ENCODE measurements around the gene PRDM10. TPM values are rescaled to one million over a fixed set of nuclear protein-coding genes. Genes with fewer than 3 reads are reported as not detected.

PRDM10 gene
- total RNA-seq, 1 experiment from 2014 or later: 9.2 TPM

GRCh38 chr11:129854232-129854805 lies 148.3 kb downstream of the PRDM10 start:
- RAD21 ChIA-PET (ENCODE audit: low non-redundant PET in 1 of 2, low total read pairs in 2 of 2, uncharacterized antibody in 2 of 2, unreplicated experiment in 2 of 2): no interaction called here
- H3K4me1 ChIP-seq (ENCODE audit: control insufficient read depth in 1 of 2, insufficient read depth in 2 of 2, low read length in 2 of 2): no peaks in the 10 kb centered on the region
- H3K27me3 ChIP-seq (ENCODE audit: insufficient read depth, low read length): no peaks in the 10 kb centered on the region
- no peaks in the 10 kb centered on the region for H3K79me2 ChIP-seq (ENCODE audit: insufficient read depth, low read length)
- H4K20me1 ChIP-seq (ENCODE audit: insufficient read depth): no peaks in the 10 kb centered on the region
- H3K36me3 ChIP-seq (ENCODE audit: control insufficient read depth in 1 of 2, insufficient read depth in 2 of 2, low read length in 2 of 2): no peaks in the 10 kb centered on the region
- H3K27ac ChIP-seq (ENCODE audit: low read depth, low read length): no peak overlapping the region
- no peaks in the 10 kb centered on the region for H3K9me3 ChIP-seq (ENCODE audit: control insufficient read depth in 1 of 2, insufficient read depth in 1 of 2, low read depth in 1 of 2, low read length in 2 of 2)
- intact Hi-C loops (cut with micrococcal nuclease): no loop called here
- ATAC-seq: no peak
- no peak overlapping the region for H3K4me3 ChIP-seq (replicated peaks in 1 of 2; ENCODE audit: low read depth in 1 of 2, low read length in 2 of 2)
- no peak overlapping the region for H3K9ac ChIP-seq (ENCODE audit: low read length)
- POLR2A ChIA-PET: no interaction called here
- H2AFZ ChIP-seq (ENCODE audit: low read depth, low read length, poor library complexity, severe bottlenecking): no peak overlapping the region
- DNase-seq (ENCODE audit: low read depth, low spot score): no peak
- no peak for TF ChIP-seq FOSL1 (IDR thresholded peaks at IDR 0.05; ENCODE audit: low read depth)
- no peak for TF ChIP-seq SIN3A (IDR thresholded peaks at IDR 0.05; ENCODE audit: low read depth)
- TF ChIP-seq, protein P1, sequence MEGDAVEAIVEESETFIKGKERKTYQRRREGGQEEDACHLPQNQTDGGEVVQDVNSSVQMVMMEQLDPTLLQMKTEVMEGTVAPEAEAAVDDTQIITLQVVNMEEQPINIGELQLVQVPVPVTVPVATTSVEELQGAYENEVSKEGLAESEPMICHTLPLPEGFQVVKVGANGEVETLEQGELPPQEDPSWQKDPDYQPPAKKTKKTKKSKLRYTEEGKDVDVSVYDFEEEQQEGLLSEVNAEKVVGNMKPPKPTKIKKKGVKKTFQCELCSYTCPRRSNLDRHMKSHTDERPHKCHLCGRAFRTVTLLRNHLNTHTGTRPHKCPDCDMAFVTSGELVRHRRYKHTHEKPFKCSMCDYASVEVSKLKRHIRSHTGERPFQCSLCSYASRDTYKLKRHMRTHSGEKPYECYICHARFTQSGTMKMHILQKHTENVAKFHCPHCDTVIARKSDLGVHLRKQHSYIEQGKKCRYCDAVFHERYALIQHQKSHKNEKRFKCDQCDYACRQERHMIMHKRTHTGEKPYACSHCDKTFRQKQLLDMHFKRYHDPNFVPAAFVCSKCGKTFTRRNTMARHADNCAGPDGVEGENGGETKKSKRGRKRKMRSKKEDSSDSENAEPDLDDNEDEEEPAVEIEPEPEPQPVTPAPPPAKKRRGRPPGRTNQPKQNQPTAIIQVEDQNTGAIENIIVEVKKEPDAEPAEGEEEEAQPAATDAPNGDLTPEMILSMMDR (IDR thresholded peaks at IDR 0.05 in 2 of 3, conservative IDR thresholded peaks at IDR 0.05 in 1 of 3; ENCODE audit: borderline replicate concordance in 1 of 3, insufficient read depth in 1 of 3, low read depth in 2 of 3, low read length in 2 of 3): no peak
- TF ChIP-seq POLR2A (IDR thresholded peaks at IDR 0.05; ENCODE audit: borderline replicate concordance, extremely low read depth, insufficient read depth, insufficient read length): no peak
- no peak for TF ChIP-seq REST (IDR thresholded peaks at IDR 0.05; ENCODE audit: low read depth)
- TF ChIP-seq, protein P2, sequence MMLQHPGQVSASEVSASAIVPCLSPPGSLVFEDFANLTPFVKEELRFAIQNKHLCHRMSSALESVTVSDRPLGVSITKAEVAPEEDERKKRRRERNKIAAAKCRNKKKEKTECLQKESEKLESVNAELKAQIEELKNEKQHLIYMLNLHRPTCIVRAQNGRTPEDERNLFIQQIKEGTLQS (IDR thresholded peaks at IDR 0.05): no peak
- TF ChIP-seq ZBTB33 (IDR thresholded peaks at IDR 0.05; ENCODE audit: extremely low read depth, insufficient replicate concordance, low read length): no peak
- no peak for TF ChIP-seq ELF1 (IDR thresholded peaks at IDR 0.05; ENCODE audit: borderline replicate concordance, low read depth)
- no peak for TF ChIP-seq EZH2 (IDR thresholded peaks at IDR 0.05)
- TF ChIP-seq SP1 (IDR thresholded peaks at IDR 0.05; ENCODE audit: low read depth): no peak
- no peak for TF ChIP-seq CEBPB (IDR thresholded peaks at IDR 0.05; ENCODE audit: low read depth)
- TF ChIP-seq, protein P3, sequence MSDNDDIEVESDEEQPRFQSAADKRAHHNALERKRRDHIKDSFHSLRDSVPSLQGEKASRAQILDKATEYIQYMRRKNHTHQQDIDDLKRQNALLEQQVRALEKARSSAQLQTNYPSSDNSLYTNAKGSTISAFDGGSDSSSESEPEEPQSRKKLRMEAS (IDR thresholded peaks at IDR 0.05): no peak
- no peak for TF ChIP-seq POLR2AphosphoS5 (IDR thresholded peaks at IDR 0.05; ENCODE audit: low read depth, low read length)
- TF ChIP-seq CBX3 (IDR thresholded peaks at IDR 0.05; ENCODE audit: low read depth): no peak
- CTCF ChIA-PET: no interaction called here
- BruUV-seq (replicated peaks): no TSS peak
- H3K4me2 ChIP-seq (ENCODE audit: low read length): no peak overlapping the region
- H3K9me2 ChIP-seq (ENCODE audit: insufficient read depth): no peaks in the 10 kb centered on the region
